Measurements from ENCODE around the gene VASH2.

GRCh38 chr1:212930986-212931678 is 19.2 kb upstream of the VASH2 start:
- no peak for TF ChIP-seq EZH2 (IDR thresholded peaks at IDR 0.05; ENCODE audit: insufficient read depth, poor library complexity, severe bottlenecking)
- TF ChIP-seq EZH2phosphoT487 (IDR thresholded peaks at IDR 0.05; ENCODE audit: insufficient read depth, low read depth): no peak

Data from GM23248 (cell line).